Bronchial epithelial cell (primary cell): ENCODE results near the gene CCDC85C. TPM values are rescaled to one million over a fixed set of nuclear protein-coding genes. Genes with fewer than 3 reads are reported as not detected.
A peak's percentile ranks its signal among the peaks of the same experiment; 100 is the strongest.

ENCODE experiments used
- DNase-seq: peaks from one replicate; pipeline ENCODE4 v3.0.0-alpha.2; 2010; ENCODE audit warnings: low read depth
- FAIRE-seq: peaks from 2 replicates; lab custom pipeline; 2011; peaks lifted over from hg19 to GRCh38; lab: Jason Lieb, UNC
- H3K27me3 ChIP-seq: 2 replicates; pipeline ENCODE4 v1.5.1; 2011; ENCODE audit warnings: low read length; ENCODE audit not compliant: control insufficient read depth, insufficient read depth
- H3K36me3 ChIP-seq: 2 replicates; pipeline ENCODE4 v1.5.1; 2011; ENCODE audit warnings: low read length; ENCODE audit not compliant: control insufficient read depth, insufficient read depth
- H3K4me3 ChIP-seq: 2 replicates; pipeline ENCODE4 v1.5.1; 2011; ENCODE audit warnings: mild to moderate bottlenecking, low read depth, low read length, control low read depth
- CTCF ChIP-seq: IDR thresholded peaks from 2 replicates; pipeline ENCODE4 v1.5.1; 2011; ENCODE audit warnings: mild to moderate bottlenecking, moderate library complexity, low read length, control low read depth, inconsistent platforms; ENCODE audit not compliant: insufficient read depth, severe bottlenecking
- total RNA-seq: library from RNA; depleted of rRNA; stranded (reverse); fragments of >200 nt; gene quantifications from 2 replicates; pipeline ENCODE4 v1.2.1, GENCODE V29; 2014

CCDC85C gene
- total RNA-seq, 1 donor from 2014 or later, result 26.6 TPM

DNA sequence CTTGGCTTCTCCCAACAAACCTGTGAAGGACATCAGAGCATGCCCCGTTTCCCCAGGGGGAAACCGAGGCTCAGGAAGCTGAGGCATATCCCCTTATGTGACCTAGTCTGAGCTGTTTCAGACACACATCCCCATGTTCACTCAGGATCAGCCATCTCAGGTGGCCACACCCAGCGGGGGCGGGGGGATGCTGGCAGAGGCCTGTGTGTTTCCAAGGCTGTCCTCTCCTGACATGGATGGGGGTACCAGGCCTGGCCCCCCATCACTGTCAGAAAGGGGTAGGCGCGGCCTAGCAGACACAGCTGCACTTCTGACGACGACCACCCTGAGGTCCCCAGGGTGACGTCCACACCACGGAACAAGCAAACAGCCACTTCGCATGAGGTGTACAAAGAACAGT, 22.1 kb downstream of the CCDC85C start:
- no peak overlapping the region for H3K4me3 ChIP-seq
- no peaks in the 10 kb centered on the region for H3K27me3 ChIP-seq
- no peak for TF ChIP-seq CTCF
- peak; percentile 73 for FAIRE-seq
- H3K36me3 ChIP-seq, result no peaks in the 10 kb centered on the region
- no peak for DNase-seq

GRCh38 chr14:99581374-99581773, 22.6 kb downstream of the CCDC85C start:
- DNase-seq, result no peak
- FAIRE-seq, result no peak
- no peak overlapping the region for H3K4me3 ChIP-seq

GRCh38 chr14:99579903-99580571, 24.0 kb downstream of the CCDC85C start:
- peak; percentile 92 for DNase-seq
- no peak for FAIRE-seq

More at GRCh38 chr14:99581374-99581773, 22.6 kb downstream of the CCDC85C start:
- TF ChIP-seq CTCF, result no peak
- Histone ChIP-seq H3K27me3 (no peaks in the 10 kb centered on the region), H3K36me3 (no peaks in the 10 kb centered on the region)

DNA sequence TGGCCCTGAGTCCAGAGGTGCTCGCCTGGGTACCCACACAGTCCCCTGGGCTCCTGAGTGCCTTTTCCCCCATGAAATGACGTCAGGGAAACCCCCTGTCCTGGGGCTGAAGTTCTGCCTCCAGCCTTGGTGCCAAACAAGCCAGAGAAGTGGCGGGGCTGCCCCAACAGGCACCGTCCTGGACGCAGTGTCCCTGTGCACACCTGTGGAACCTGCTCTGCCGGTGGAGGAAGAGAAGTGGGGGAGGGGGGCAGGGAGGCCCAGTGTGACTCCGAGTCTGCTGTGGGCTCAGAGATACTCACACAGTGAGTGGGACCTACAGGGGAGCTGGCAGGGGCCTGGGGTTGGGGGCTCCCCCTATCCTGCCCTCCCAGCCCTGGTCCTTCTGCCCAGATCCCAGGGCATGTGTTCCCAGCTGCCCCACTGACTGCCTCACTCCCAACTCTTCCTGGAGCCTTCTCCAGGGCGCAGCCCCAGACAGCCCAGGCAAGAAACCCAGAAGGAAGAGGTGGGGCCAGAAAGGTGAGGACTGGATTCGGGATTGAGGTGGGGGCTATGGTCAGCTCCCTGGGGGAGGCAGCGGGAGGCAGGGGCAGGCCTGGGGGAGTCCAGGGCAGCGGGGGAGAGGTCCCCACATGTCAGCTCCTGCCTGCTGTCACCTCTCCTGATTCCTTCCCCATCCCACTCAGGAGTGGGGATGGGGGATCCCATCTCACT, 24.7 kb downstream of the CCDC85C start:
- peak overlapping the region; percentile 38 for H3K4me3 ChIP-seq

More at GRCh38 chr14:99579903-99580571, 24.0 kb downstream of the CCDC85C start:
- peak overlapping the region; percentile 38 for H3K4me3 ChIP-seq
- no peaks in the 10 kb centered on the region for H3K36me3 ChIP-seq
- H3K27me3 ChIP-seq, result no peaks in the 10 kb centered on the region
- no peak for TF ChIP-seq CTCF

GRCh38 chr14:99578541-99579101, 25.4 kb downstream of the CCDC85C start:
- FAIRE-seq, result no peak
- TF ChIP-seq CTCF, result no peak
- no peaks in the 10 kb centered on the region for H3K27me3 ChIP-seq
- no peaks in the 10 kb centered on the region for H3K36me3 ChIP-seq
- no peak for DNase-seq
- H3K4me3 ChIP-seq, result peak overlapping the region; percentile 38

More for the DNA sequence above, 24.7 kb downstream of the CCDC85C start:
- no peaks in the 10 kb centered on the region for H3K27me3 ChIP-seq
- DNase-seq (peak; percentile 68), FAIRE-seq (no peak)
- no peak for TF ChIP-seq CTCF
- H3K36me3 ChIP-seq, result no peaks in the 10 kb centered on the region
